Muscle of back (tissue), 13 donors: ENCODE results near the gene TANGO2. TPM values are rescaled to one million over a fixed set of nuclear protein-coding genes. Genes with fewer than 3 reads are reported as not detected.

Experiments used
- DNase-seq, 3 donors: peaks; one replicate each; pipeline versions ENCODE4 v3.0.0 to v3.0.0-alpha.2; 2013
- long read RNA-seq, 9 donors: transcript quantifications; one replicate each; lab custom pipeline, GENCODE V29; 2026
- polyA plus RNA-seq, 10 donors: library from polyadenylated mRNA; unstranded; fragments of 120-200 nt; gene quantifications; one replicate each; pipeline ENCODE4 v1.2.1, GENCODE V29; 2013; ENCODE audit not compliant: insufficient read length in 10 of 10

Gene TANGO2, protein sequence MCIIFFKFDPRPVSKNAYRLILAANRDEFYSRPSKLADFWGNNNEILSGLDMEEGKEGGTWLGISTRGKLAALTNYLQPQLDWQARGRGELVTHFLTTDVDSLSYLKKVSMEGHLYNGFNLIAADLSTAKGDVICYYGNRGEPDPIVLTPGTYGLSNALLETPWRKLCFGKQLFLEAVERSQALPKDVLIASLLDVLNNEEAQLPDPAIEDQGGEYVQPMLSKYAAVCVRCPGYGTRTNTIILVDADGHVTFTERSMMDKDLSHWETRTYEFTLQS
- 10 to 100 TPM in 5 of 10 donors, 1 to 10 TPM in 5; 7.5 to 11.8 (median 9.6) TPM for polyA plus RNA-seq
- long read RNA-seq, donor 1 = 0 reads
- long read RNA-seq, donor 2, partial matches to known transcripts = 0 of 1 reads
- long read RNA-seq, donor 2, other reads (novel, unspliced or antisense) = 0 of 1 reads
- long read RNA-seq, donor 3 = 0 reads
- long read RNA-seq, donor 4 = 0 reads
- long read RNA-seq, donor 5 = 0 reads
- long read RNA-seq, donor 6 = 0 reads
- long read RNA-seq, donor 7, partial matches to known transcripts = 0 of 1 reads
- long read RNA-seq, donor 7, other reads (novel, unspliced or antisense) = 0 of 1 reads
- long read RNA-seq, donor 8 = 0 reads
- long read RNA-seq, donor 9 = 0 reads

DNA sequence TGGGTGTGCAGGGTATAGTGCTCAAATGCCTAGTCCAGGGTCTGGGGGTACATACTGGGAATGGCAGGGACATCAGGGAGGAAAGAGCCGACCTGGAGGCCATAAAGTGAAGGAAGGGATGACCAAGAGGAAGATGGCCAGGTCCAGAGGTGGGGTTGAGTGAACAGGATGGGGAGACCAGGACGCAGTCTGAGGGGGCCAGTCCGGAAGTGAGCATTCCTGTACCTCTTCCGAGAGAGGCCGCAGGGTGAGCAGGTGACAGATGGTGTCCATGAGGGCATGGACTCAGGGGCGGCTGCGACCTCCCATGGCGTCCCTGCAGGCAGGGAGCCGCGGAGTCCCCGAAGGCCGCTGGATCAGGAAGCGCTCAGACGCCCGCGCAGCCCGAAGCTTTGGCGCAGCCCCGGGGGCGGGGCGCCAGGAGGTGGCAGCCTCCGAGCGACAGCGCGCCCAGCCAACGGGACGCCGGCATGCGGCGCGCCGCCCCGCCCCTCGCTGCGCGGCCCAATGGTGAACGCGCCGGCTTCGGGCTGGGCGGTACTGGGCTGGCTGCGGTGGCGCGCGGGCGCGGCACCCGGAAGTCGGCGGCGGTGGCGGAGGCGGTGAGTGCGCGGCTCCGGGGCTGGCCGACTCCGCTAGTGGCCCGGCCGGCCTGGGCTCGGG, at the start of gene TANGO2:
Gene TANGO2 (plus strand): TSS at position 578 of the 663 bp plus-strand sequence. CDS start 15,689 bp downstream, outside the sequence.
- peak; percentile 91 to 96 (median 95) for DNase-seq

DNA sequence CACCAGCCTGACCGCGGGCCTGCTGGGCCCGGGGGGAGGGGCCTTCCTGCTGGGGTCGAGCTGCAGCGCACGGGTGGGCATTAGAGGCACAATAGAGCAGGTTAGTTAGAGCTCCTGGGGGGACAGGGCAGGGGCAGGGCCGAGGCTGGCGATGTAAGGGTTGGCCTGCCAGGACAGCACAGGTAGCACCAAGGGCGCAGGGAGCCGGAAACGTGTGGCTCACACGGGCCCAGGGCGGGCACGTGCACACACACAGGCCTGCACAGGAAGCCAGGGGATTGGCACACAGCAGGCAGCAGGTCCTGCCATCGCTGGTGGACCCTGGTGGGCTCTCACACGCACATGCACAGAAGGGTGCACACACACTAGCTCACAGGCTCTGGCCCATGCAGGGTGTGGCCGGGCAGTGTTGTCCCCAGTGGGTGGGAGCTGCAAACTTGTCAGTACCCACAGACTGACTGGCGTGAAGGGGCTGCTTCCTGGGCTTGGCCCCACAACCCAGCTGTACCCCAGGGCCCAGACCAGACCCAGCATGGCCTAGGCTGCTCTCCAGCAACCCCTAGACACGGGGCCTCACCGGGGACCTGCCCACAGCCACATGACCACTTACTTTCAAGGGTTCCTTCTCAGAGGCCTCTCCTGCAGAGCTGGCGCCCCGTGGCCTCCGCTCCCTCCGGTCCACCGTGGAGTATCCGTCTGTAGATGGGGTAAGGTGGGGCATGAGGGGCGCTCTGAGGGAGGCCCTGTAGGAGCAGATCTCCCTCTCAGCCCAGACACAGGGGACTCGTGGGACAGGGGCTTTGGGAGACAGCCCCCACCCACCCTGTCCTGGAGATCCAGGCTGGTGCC, 49.4 kb upstream of the TANGO2 start:
- DNase-seq = no peak

DNA sequence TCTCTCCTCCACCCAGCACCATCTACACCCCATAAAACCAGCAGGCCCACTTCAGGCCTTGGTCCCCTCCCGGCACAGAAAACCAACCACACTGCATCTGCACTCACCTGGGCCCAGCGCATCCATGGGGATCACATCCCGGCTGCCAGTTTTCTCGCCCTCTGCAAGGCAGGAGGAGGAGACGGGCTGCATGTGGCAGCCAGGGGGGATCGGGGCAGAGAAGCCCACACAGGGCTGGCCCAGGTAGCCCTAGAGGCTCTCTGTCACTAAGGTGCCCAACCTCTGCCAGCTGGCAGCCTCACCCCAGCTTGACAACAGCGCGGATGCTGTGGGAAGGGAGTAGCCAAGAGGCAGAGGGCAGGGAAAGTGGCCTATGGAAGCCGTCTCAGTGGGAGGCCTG, 48.7 kb upstream of the TANGO2 start:
- no peak for DNase-seq

DNA sequence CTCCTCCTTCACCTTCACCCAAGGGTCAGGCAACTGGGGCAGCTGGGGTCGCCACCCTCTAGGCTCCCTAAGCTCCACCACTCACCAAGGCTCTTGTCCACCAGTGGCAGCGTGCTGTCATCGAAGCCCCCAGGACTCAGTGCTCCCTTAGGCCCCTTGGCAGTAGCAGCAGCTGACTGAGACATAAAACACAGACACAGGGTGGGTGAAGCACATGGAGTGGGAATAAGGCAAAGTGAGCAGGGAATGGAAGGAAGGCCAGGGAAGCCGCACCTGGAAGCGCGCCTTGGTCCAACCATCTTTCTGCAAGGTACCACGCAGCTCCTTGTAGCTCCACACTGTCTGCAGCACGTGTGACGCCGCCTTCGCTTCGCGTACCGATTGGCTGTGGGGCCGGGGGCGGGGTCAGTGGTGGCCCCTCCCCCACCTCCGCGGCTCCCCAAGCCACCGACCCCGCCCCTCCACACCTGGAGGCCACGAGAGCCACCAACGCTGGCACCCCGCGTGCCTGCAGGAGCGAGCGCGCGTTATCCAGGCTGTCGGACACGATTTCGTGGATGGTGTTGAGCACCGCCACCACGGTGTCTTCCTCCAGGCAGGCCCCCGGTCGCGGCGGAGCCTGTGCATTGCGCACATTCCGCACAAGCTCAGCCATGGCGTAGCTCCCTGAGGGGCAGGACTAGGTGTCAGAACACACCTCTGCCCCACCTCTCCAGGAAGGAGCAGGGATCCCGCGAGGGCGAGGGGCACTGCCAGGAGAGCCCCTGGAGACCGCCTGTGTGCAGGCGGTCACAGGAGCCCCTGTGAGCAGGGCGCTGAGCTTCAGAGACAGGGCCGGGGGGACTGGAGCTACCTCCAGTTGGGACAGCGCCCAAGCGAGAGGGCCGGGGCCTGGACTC, 48.0 kb upstream of the TANGO2 start:
- no peak for DNase-seq

DNA sequence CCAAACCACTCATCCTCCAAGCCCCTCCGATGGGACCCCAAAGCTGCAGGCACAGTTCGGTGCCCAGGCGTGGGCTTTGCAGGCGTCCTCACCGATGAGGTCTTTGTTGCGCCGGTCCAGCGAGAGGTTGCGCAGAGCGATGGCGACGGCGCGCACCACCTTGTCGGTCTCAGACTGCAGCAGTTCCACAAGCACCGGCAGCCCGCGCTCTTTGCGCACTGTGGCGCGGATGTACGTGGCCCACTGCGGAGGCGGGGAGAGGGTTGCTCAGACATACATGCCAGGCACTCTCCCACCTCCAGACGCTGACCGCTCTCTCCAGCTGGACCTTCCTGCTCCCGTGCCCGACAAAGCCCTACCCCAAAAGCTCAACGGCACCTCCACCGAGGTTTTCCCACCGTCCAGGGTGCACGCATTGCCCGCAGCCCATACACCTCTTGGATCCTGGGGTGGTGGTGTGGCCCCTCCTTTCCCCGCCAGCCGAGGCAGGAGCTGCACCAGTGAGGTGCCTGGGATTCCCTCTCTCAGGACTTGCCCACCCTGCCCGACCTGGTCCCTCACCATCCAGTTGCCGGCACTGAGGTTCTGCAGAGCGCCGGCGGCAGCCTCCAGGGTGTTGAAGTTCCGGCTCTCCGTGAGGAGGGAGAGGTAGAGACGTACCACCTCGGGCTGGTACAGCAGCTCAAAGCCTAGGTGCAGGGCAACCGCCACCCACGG, 47.2 kb upstream of the TANGO2 start:
- DNase-seq = no peak

DNA sequence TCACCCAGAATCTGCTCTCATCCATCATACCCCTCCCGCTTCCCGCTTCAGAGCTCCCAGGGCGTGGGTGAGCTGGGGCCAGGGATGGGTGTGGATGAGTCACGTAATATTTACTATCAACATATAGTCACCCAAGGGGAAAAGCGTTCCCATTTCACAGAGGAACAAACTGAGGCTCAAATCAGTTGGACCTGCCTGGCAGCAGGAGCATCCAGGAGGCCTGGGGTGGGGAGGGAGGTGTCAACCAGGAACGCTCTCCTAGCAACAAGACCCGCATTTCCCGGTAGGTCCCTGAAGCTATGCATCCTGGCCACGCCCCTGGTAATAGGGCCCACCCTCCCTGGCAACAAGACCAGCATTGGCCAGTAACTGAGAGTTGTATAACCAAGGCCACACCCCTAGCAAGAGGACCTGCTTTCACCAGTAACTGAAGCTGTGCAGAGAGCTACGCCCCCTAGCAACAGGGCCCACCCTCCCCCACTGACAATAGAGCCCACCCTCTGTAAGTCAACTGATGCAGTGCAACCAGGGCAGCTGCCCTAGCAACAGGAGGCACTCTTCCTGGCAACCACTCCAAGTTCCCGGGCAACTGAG, 46.5 kb upstream of the TANGO2 start:
- peak in 2 of 3 donors; percentile 53 to 66 for DNase-seq

DNA sequence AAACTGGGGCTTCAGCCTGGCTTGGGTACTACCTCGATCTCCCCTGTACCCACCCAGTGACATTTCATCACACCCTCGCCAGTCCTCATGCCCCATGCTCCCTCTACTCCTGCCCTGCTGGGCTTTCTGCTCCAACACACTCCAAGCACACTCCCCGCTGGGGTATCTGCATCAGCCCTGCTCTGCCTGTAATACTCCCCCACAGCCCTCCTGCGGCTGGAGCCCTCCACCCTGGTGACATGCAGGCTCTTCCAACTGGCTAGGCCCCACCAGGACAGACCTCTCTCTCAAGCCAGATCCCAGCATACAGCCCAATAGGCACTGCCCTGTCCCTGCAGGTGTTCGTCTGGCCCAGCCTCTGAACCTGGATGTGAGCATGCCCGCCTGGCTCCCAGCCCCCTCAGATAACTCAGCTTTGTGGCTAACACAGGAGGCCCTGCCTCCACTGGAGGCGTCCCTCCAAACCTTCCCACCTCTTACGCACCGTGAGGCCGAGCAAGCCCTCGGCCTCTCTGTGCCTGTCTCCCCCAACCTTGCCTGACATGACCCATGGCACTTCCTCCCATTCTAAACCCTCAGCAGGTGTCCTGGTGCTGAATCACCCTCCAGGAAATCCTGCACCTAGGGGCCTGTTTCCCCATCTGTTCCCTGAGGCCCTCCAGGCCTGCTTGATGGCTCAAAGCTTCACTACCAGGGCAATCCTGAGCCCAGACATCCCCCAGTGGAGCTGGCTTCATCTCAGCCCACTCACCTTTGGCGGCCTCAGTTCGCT, 45.8 kb upstream of the TANGO2 start:
- DNase-seq = no peak

DNA sequence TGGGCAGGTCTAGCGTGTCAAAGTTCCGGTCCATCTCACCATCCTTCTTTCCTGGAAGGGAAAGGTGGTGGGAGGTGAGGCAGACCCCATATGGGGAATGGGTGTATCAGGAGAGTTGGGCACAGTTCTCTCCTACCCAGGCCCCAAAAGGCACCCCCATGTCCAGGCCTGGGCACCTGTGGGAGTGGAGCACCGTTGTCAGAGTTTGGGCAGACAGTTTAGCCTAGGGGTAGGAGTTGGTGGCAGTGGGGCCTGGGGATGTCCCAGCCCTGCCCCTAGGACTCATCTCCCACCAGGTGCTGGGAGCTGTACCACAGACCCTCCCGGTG, 45.2 kb upstream of the TANGO2 start:
- DNase-seq = no peak

DNA sequence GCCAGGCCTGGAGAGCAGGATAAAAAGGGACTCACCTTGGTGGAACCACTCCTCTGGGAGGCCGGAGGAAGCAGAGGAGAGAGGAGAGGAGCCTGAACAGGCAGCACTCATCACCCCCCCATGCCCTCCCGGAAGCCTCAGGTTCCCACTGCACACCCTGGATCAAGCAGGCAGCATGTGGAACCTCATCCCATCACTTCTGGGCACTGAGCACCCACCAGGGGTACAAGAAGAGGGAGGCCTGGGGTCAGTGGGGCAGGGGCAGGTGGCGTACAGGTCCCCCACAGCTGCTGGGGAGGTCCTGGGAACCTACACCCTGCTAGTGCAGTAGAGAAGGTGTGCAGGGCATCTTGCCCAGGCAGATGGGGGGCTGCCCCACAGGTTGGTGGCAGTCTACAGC, 44.2 kb upstream of the TANGO2 start:
- DNase-seq = no peak

DNA sequence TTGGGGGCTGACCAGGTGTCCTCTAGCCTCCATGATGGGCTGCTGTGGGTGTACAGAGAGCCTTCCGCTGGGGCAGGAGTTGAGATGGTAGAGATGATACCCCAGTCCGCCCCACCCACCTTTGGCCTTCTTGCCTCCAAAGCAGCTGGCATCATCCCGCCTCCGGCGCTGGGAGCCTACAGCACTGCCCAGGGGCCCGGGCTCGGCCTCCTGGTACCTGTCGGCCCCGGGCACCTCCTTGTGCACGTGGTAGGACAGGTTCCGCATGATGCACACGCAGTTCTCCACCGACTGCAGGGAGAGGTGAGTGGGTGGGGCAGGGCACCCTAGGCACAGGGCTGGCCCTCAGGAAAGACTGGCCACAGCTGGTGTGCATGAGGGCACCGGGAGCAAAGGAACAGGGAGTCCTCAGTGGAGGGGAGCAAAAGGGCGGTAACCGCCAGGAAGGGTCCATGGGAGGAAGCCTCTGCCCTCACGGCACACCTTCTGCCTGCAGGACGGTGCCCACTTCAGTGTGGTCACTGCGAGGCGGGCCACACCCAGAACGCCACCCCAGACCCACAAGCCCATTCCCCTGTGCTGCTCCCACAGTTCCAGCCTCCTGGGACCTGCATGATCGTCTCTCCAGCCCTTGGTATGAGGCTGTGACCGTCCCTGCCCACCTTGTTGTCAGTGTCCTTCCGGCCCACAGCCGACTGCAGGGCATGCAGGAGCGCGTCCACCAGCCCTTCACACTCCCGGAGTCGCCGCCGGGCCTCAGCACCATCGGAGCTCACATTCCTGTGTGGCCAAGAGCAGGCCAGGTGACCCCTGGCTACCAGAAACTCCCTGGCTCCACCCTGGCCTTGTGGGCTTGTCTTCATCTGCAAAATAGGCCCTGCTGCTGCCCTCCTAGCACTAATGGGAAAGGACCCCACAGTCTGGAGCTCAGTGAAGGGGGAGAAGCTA, 43.3 kb upstream of the TANGO2 start:
- DNase-seq = no peak

DNA sequence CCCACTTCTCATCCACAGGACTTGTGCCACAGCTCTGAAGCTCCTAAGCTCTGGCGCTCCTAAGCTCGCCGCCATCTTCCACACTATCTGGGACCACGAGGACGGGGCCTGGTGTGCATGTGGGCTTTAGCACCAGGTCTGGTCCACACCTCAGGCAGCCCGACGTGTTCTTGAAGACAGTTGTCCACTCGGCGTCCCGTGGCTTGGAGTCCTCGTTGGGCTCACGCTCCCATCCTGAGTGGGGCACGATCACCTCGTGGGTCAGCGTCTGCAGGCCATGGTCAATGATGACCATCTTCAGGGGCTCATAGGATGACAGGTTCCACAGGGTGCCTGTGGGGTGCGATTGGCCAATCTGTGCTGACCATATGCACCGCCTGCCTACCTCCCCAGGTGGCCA, 42.2 kb upstream of the TANGO2 start:
- DNase-seq = no peak

DNA sequence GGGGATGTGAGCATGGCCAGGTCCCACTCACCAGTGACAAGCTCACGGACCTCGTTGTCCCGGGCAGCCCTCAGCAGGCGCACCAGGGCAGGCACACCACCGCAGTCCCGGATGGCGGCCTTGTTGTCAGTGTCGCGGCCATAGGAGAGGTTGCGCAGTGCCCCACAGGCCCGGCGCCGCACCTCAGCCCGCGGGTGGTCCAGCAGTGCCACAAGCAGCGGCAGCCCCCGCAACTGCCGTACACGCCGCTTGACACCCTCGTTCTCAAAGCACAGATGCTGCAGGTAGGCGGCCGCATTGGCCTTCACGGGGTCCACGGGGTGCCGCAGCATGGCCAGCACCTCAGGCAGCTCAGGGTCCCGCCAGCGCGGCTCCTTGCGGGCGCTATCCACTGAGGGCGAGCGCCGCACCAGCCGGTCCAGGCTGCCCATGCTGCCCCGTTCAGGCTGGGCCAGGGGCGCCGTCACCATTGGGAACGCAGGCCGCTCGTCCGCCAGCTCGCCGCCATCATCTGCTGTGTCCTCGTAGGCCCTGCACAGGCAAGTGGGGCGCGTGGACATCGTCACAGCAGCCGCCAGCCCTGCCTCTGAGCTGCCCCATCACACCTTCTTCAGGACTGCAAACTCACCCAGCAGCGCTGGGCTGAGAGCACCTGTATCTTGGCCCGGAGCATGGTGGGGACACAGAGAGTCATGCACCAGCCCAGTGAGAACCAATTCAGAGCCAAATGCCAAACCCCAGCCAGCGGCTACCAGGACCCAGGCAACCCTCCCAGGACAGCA, 41.0 kb upstream of the TANGO2 start:
- no peak for DNase-seq

DNA sequence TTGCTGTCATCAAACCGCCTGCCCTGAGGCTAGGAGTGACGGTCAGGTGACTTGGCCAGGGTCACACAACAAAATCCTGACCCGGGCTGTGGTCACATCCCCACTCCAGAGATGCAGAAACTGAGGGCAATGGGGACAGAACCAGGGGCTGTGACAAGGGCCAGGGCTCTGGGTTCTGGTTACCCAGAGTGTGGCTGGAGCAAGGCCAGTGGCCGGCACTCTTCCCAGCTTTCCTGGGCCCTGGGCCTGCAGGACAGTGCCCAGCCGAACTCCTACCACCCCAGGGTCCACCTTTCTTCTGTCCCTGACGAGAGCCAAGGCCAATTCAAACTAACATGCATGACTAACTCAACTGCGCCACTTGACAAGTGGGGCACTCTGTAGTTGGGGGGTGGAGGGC, 40.1 kb upstream of the TANGO2 start:
- no peak for DNase-seq

DNA sequence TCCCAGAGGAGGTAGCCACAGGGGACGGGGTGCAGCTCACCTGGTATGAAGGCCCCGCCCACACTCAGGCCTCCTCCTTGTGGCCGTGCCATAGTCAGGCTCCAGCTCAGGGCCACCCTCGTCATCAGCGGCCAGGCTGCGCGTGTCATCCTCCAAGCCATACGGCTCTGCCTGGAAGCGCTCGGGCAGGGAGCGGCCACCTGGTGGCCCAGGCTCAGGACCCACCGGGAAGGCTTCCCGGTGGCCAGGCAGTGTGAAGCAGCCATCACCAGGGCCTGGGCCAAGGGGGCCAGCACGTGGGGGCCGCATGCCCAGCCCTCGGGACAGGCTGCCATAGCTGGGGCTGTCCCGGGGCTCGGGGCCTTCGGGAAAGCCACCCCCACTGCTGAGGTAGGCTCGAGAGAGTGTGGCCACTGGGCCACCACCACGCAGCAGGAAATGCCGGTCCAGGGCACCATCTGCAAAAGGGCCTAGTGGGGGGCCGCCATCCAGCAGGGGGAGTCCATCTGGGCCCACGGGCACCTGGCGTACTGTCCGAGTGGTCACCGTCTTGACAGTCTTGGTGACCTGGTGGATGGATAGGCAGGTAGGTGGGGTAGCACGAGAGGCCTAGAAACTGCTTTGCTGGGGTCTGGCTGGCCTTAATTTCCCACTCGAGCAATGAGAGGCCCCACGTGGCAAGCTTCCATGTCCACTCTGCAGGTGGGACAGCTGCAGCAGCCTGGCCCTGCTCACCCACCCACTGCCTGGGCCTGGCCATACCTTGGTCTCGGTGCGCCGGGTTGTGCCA, 39.5 kb upstream of the TANGO2 start:
- no peak for DNase-seq

DNA sequence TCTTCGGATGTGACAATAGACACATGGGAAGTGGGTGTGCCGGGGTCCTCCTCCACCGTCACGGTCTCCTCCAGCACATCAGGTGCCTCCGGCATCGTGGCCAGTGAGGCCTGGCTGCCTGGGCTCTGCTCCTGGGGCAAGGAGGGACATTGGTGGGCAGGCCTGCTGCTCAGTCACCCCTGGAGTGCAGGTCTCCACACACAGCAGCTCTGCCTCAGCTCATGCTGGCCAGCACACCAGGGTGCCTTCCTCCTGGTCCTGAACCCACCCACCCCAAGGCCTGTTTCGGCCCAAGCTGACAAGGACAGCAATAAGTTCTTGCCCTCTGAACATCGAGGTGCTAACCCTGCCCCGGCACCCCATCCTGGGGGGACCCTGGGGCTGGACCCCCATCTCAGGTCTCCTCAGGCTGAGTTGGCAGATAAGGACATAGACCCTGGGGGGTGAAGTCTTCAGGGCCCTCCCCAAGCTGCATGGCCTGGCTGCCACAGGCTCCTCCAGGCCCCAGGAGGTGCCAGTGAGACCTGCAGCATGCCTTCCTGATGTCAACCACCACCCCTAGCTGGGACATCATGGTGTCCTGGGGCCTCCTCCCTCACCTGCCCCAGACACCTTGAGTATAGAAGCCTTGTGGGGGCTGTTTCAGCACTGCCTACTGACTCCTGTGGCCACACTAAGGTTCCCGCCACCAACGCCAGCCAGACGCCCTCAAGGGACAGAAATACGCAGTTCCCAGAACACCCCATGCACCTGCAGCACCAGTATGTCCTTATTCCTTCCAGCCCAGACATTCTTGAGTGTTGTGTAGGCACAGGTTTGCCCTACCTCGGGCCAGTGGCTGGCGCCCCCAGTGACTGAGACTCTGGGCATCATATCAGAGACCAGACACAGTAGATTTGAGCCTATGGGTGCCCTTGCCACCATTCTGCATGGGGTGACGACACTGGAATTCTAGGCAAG, 38.7 kb upstream of the TANGO2 start:
- no peak for DNase-seq
